SHP77 (cell line): ENCODE results near the gene CAPN5.

Source experiments
- DNase-seq, 2 experiments: peaks; one replicate each; lab custom pipeline; 2025; lab: John Stamatoyannopoulos, UW

CAPN5 gene

GRCh38 chr11:77136074-77136473 lies 69.3 kb downstream of the CAPN5 start:
- DNase-seq, result no peak

DNA sequence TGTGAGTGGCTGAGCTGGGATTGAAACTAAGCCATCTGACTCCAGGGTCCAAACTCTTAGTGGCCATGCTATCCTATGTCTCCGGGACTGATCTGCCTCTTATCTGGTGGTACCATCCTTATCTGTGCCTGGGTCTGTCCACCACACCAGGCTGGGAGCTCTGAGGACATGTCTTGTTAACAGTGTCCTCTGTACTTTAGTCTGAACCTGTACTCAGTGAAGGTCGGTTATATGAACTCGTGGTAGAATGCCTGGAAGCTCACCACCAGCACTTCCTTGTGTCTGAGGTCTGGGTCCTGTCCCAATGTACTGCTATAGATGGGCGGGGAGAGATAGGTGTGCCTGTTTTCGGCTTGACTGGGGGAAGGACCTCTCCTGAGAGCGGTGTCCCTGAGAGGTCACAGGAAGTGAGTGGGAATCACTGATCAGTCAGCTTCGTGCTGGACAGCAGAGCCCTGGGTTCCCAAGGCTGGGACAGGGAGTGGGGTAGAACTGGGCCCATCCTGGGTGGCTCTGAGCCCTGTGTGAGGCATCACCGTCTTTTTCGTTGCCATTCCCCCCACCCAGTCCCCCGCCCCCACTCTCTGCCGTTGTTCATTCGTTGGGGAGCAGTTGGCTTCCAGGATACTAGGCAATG lies 70.1 kb downstream of the CAPN5 start:
- no peak for DNase-seq

DNA sequence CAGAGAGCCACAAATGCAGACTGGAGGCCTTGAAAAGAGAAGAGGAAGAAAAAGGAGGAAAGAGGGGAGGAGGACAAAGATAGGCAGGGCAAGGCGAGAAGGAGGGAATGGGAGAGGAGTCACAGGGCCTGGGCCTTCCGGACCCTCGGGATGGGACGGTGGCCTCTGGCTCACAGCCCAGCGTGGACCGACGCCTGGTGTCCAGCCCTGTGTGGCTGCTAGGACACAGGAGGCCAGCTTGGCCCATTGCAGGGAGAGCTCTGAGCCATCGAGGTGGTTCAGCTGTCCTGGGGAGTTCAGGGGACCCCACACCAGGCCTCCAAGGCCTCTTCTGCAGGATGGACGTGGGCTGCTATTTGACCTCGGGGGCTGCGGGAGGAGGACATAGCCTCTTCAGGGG lies 70.7 kb downstream of the CAPN5 start:
- no peak for DNase-seq

- no peak for DNase-seq
Measured at GRCh38 chr11:77138106-77138649, 71.4 kb downstream of the CAPN5 start.

DNA sequence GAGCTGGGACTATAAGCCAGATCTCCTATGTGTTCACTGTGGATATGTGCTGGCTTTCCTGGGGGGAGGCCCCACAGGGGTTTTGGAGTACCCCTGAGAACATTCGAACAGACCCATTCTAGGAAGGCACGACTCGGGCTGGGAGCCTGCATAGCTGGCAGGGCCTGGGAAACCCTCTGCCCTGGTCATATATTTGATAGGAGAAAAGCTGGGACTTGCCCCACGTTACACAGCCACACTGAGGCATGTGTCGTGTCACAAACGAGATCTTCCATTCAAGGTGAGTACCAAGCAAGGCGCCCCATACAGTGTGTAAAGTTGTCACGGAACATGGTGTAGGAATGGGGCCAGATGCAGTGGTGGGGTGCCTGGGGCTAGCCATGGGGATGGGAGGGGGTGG lies 72.4 kb downstream of the CAPN5 start:
- DNase-seq, result no peak

DNA sequence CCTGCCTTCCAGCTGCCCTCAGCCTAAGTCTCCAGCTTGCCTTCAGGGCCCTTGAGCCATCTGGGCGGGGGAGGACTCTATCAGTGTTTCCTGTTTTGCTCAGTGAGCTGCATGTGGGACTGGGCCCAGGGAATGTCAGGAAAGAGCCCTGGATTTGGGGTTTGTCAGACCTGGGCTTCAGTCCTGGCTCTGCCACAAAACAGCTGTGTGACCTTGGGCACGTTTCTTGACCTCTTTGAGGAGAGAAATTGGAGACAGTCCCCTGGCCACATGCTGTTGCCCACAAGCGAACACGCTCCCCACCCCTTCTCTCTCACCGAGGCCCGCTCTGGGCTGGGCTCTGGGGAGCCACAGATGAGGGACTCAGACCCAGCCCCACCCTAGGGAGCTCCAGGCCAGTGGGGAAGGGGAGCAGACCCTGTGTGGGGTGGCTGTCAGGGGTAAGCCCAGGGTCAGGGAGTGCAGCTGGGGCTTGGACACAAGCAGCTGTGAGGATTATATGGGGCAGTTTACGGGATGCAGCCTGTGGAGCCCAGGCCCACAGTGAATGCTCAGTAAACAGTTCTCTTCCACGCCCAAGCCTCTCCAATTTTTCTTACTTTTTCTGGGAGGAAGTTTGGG lies 73.6 kb downstream of the CAPN5 start:
- DNase-seq, result peak in 1 of 2 experiments; percentile 15

GRCh38 chr11:77141034-77141433 lies 74.3 kb downstream of the CAPN5 start:
- peak; percentile 34 to 45 for DNase-seq

DNA sequence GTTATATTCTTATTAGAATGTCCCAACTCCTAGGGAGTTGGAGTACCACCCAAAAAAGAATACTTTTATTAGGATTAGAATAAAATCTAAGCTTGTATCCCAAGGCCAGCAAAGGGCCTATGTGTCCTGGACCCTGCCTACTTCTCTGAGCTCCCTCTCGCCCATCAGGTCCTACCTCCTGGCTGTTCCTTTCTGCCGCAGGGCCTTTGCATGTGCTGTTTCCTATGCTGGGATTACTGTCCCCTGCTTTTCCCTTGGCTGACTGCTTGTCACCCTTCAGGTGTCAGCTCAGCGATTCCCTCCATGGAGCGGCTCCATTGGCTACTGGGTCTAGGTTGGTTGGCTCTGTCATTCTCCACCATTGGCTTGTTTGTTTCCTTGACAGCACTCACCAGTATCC lies 74.7 kb downstream of the CAPN5 start:
- no peak for DNase-seq

DNA sequence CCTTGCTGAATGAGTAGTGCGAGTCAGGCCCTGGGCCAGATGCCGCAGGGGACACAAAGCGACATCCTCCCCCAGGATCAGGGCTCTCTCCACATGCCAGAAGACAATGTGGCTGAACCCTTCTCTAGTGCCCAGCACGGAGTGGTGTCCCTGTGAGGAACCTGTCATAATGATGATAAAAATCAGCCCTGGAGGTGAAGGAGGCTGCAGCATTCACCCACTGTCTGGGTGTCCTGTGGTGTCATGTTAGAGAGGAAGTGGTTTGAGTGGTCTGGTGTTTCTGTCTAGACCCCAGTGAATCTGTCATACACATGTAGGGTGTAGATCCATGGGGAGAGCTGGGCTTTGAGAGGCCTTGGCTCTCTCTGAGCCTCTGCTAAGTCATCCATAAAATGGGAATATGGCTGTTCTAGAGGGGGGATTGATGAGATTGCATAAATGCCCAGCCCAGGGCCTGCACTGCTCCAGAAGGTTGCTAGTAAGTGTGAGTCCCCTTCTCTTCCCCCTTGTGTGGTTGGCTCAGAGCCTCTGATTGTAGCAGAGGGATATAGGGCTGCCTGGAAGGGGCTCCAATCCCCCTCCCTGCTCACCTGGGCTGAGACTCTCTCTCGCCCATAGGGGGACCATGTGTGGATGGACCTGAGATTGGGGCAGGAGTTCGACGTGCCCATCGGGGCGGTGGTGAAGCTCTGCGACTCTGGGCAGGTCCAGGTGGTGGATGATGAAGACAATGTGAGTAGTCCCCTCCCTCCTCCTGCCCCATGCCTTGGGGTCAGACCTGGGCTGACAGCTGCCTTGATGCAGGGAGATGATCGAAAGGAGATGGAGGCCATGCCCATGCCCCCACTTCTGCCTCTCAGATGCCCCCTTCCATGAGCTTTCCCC lies 75.6 kb downstream of the CAPN5 start:
- DNase-seq, result no peak

GRCh38 chr11:77143405-77144020 lies 76.7 kb downstream of the CAPN5 start:
- no peak for DNase-seq

DNA sequence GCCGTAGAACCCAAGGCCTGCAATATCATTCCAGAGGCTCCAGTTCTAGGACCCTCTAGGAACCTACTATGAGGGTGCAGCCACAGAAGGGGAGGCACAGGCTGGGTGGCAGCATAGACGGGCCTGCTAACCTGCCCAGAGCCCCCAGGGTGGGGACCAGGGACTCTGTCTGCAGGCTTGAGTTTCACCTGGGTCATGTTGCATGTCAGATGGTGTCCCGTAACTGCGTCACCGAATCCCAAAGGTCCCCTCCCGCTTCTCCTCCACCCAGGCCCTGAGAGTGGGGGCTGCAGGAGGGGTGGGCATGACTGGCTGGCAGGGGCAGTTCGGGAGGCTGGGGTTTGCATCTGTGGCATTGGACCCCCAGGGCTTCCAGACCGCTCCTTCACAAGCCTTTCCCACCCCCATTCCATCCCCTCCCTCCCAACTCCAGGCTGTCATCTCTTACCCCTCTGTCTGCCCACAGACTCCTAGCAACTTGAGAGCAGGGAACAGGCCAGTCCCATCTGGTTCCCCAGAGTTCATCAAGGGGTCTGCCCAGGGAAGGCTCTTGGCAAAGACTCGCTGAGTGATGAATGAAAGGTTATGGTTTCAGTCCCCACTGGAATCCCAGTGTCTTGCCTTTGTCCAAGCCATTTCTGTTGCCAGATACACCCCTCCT lies 77.6 kb downstream of the CAPN5 start:
- no peak for DNase-seq

DNA sequence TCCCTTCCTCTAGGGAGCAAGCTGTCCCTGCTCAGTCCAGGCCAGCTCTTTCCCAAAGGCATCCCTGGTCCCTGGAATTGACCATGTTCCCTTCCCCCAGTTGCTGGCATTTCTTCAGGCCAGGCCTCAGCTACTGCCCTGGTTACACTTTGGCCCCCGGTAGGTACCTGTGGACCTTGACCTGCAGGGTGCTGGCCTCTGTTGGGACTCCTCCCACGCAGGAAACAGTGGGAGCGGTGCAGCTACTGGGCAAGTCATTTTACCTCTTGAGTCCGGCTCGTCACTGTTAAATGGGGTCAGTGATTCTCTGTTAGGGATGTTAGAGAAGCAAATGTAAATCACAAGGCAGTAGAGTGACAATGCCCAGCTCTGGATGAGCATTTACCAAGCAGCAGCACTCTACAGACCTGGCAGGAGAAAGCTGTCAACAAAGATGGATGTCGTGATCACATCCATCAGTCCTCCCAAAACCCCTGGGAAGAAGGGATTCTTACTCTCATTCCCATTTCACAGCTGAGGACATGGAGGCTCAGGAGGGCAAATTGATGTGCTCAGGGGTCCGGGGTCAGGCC lies 78.2 kb downstream of the CAPN5 start:
- DNase-seq, result no peak

- DNase-seq, result no peak
Measured at GRCh38 chr11:77146261-77147035, 79.7 kb downstream of the CAPN5 start.

- DNase-seq, result no peak
Measured at GRCh38 chr11:77147036-77147315, 80.2 kb downstream of the CAPN5 start.

- DNase-seq, result no peak
Measured at GRCh38 chr11:77147668-77148321, 81.0 kb downstream of the CAPN5 start.

DNA sequence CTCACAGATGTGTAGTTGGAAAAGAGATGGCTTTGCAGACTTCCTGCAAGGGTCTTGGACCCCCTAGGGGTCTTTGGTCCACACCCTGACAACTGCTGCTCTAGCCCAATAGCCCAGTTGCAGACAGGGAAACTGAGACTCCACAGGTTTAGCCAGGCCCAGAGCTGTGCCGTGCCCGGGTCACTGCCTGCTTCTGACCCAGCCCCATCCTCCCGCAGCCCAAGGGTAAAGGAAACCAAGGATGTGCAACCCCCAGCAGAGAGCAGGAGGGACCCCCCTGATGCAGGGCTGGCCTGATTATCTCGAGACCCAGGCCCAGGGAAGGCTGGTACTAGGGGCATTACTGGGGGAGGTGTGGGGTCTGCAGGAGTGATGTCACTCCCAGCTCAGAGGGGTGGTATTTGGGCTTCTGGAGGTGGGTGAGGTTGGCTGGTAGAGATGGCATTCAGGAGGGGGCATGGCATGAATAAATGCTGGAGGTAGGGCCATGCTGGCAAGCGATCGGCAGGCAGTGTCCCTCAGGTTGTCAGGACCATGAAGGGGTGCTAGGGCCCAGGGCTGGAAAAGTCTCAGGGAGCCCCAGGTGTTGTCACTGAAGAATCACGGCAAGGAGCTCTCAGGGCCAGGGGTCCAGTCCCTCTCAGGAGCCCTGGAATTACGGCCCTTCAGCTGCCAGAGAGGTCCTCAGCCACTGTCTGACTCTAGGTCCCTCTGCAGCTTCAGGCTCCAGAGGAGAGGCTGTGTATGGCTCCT lies 82.4 kb downstream of the CAPN5 start:
- DNase-seq, result no peak

DNA sequence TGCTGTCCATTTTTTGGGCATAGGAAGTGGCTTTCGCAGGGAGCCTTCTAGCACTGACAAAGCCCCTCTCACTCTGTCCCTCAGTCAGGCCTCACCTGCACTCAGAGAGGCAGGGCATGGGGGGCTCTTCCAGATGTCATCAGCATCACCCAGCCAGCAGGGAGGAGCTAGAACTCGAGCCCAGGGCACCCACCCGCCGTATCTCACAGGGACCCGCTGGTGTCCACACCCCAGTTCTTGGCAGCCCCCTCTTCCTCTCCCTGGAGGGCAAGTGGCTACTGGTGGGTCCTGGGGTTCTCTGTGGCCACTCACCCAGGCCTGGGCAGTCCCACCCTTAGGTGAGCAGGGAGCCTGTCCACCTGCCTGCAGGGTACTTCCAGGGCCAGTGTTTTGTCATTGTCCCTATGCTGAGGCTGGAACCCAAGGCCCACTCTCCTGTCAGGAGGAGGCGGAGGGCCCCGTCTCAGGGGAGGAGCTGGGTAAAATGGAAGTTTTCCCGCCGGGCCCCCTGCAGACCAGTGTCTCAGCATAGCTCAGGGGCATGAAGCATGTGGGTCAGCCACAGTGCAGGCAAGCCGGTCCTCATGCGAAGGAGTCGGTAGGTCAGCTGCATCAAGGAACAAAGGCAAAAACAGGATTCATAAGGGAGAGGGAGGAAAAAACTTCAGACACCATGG lies 83.1 kb downstream of the CAPN5 start:
- no peak for DNase-seq

DNA sequence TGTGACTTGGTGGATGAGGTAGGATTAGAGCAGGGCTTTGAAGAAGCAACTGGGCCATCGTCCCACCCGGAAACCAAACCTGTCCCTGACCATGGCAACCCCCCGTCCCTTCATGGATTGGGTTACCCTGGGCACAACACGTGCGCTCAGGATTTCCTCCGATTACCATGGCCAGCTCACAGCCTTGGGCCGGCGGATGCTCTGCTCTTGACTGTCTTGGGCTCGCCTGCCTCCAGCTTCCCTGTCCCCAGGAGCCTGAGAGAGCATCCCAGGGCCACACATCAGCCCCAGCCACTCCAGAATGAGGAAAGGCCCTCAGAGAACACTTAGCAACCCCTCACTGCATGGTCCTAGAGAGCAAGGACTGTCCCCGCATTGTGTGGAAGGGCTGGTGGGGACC lies 84.1 kb downstream of the CAPN5 start:
- no peak for DNase-seq
